ENCODE data around the gene SYNE1.
A peak's percentile ranks its signal among the peaks of the same experiment; 100 is the strongest.
"Not testable (repeated sequence)": the region's sequence is repeated elsewhere in the genome, so short reads cannot be mapped to it uniquely, and the experiment has no call there.

SYNE1 gene

GRCh38 chr6:152637296-152638047, at the start of gene SYNE1:
Gene SYNE1, minus strand, starts transcription at chr6:152637362. Its CDS starts 9,031 bp downstream, at chr6:152628331.
- H3K9ac ChIP-seq (ENCODE audit: insufficient read length, low read depth): peak within 1 kb of the TSS; percentile 44

GRCh38 chr6:152685819-152686218, 48.7 kb upstream of the SYNE1 start:
- TF ChIP-seq ZNF274 (IDR thresholded peaks at IDR 0.05; ENCODE audit: low read depth, low read length): no peak
- TF ChIP-seq YY1 (IDR thresholded peaks at IDR 0.05; ENCODE audit: insufficient read depth, insufficient read length): no peak
- TF ChIP-seq SUZ12 (IDR thresholded peaks at IDR 0.05; ENCODE audit: extremely low read depth, insufficient read depth, insufficient read length): no peak
- DNase-seq (ENCODE audit: low read depth, low spot score): no peak

More at GRCh38 chr6:152637296-152638047, at the start of gene SYNE1:
- Histone ChIP-seq H3K27me3 (ENCODE audit: insufficient read depth, insufficient read length) (peaks cover 49% of the 10 kb centered on the region), H3K4me1 (ENCODE audit: insufficient read depth, insufficient read length) (no peaks in the 10 kb centered on the region), H3K36me3 (ENCODE audit: insufficient read depth, insufficient read length, low read length) (no peaks in the 10 kb centered on the region), H3K9me3 (ENCODE audit: insufficient read depth, low read length) (no peaks in the 10 kb centered on the region), H3K4me3 (ENCODE audit: insufficient read length, low read depth) (peak within 1 kb of the TSS; percentile 56)
- no peak for DNase-seq (ENCODE audit: low read depth, low spot score)
- no peak for TF ChIP-seq YY1 (IDR thresholded peaks at IDR 0.05; ENCODE audit: insufficient read depth, insufficient read length)

GRCh38 chr6:152682935-152683334, 45.8 kb upstream of the SYNE1 start:
- H3K9me3 ChIP-seq (ENCODE audit: insufficient read depth, low read length); H3K36me3 ChIP-seq (ENCODE audit: insufficient read depth, insufficient read length, low read length); H3K9ac ChIP-seq (ENCODE audit: insufficient read length, low read depth); H3K4me1 ChIP-seq (ENCODE audit: insufficient read depth, insufficient read length); H3K4me3 ChIP-seq (ENCODE audit: insufficient read length, low read depth); H3K27me3 ChIP-seq (ENCODE audit: insufficient read depth, insufficient read length); DNase-seq (ENCODE audit: low read depth, low spot score): not testable (repeated sequence)

More at GRCh38 chr6:152685819-152686218, 48.7 kb upstream of the SYNE1 start:
- no peaks in the 10 kb centered on the region for H3K4me1 ChIP-seq (ENCODE audit: insufficient read depth, insufficient read length)
- H3K9me3 ChIP-seq (ENCODE audit: insufficient read depth, low read length): no peaks in the 10 kb centered on the region
- H3K27me3 ChIP-seq (ENCODE audit: insufficient read depth, insufficient read length): no peaks in the 10 kb centered on the region
- H3K4me3 ChIP-seq (ENCODE audit: insufficient read length, low read depth): no peak overlapping the region
- H3K9ac ChIP-seq (ENCODE audit: insufficient read length, low read depth): no peak overlapping the region
- no peaks in the 10 kb centered on the region for H3K36me3 ChIP-seq (ENCODE audit: insufficient read depth, insufficient read length, low read length)

GRCh38 chr6:152682141-152682540, 45.0 kb upstream of the SYNE1 start:
- no peaks in the 10 kb centered on the region for H3K36me3 ChIP-seq (ENCODE audit: insufficient read depth, insufficient read length, low read length)
- H3K27me3 ChIP-seq (ENCODE audit: insufficient read depth, insufficient read length): no peaks in the 10 kb centered on the region
- DNase-seq (ENCODE audit: low read depth, low spot score): no peak
- H3K4me3 ChIP-seq (ENCODE audit: insufficient read length, low read depth): no peak overlapping the region
- TF ChIP-seq YY1 (IDR thresholded peaks at IDR 0.05; ENCODE audit: insufficient read depth, insufficient read length): no peak
- no peak for TF ChIP-seq SUZ12 (IDR thresholded peaks at IDR 0.05; ENCODE audit: extremely low read depth, insufficient read depth, insufficient read length)
- no peak for TF ChIP-seq ZNF274 (IDR thresholded peaks at IDR 0.05; ENCODE audit: low read depth, low read length)
- no peak overlapping the region for H3K9ac ChIP-seq (ENCODE audit: insufficient read length, low read depth)
- no peaks in the 10 kb centered on the region for H3K9me3 ChIP-seq (ENCODE audit: insufficient read depth, low read length)
- no peaks in the 10 kb centered on the region for H3K4me1 ChIP-seq (ENCODE audit: insufficient read depth, insufficient read length)

- Histone ChIP-seq H3K27me3 (ENCODE audit: insufficient read depth, insufficient read length) (no peaks in the 10 kb centered on the region), H3K36me3 (ENCODE audit: insufficient read depth, insufficient read length, low read length) (no peaks in the 10 kb centered on the region), H3K4me1 (ENCODE audit: insufficient read depth, insufficient read length) (no peaks in the 10 kb centered on the region), H3K9ac (ENCODE audit: insufficient read length, low read depth) (no peak overlapping the region), H3K4me3 (ENCODE audit: insufficient read length, low read depth) (no peak overlapping the region), H3K9me3 (ENCODE audit: insufficient read depth, low read length) (no peaks in the 10 kb centered on the region)
- TF ChIP-seq SUZ12 (IDR thresholded peaks at IDR 0.05; ENCODE audit: extremely low read depth, insufficient read depth, insufficient read length): no peak
- no peak for DNase-seq (ENCODE audit: low read depth, low spot score)
These were observed 43.8 kb upstream of the SYNE1 start for GRCh38 chr6:152680879-152681517.

- Histone ChIP-seq H3K4me3 (ENCODE audit: insufficient read length, low read depth) (no peak overlapping the region), H3K36me3 (ENCODE audit: insufficient read depth, insufficient read length, low read length) (no peaks in the 10 kb centered on the region), H3K9ac (ENCODE audit: insufficient read length, low read depth) (no peak overlapping the region), H3K27me3 (ENCODE audit: insufficient read depth, insufficient read length) (no peaks in the 10 kb centered on the region), H3K4me1 (ENCODE audit: insufficient read depth, insufficient read length) (no peaks in the 10 kb centered on the region), H3K9me3 (ENCODE audit: insufficient read depth, low read length) (no peaks in the 10 kb centered on the region)
- no peak for DNase-seq (ENCODE audit: low read depth, low spot score)
- no peak for TF ChIP-seq YY1 (IDR thresholded peaks at IDR 0.05; ENCODE audit: insufficient read depth, insufficient read length)
- no peak for TF ChIP-seq ZNF274 (IDR thresholded peaks at IDR 0.05; ENCODE audit: low read depth, low read length)
- TF ChIP-seq SUZ12 (IDR thresholded peaks at IDR 0.05; ENCODE audit: extremely low read depth, insufficient read depth, insufficient read length): no peak
These were observed 43.0 kb upstream of the SYNE1 start for GRCh38 chr6:152680151-152680550.

- no peaks in the 10 kb centered on the region for H3K27me3 ChIP-seq (ENCODE audit: insufficient read depth, insufficient read length)
- no peaks in the 10 kb centered on the region for H3K9me3 ChIP-seq (ENCODE audit: insufficient read depth, low read length)
- H3K9ac ChIP-seq (ENCODE audit: insufficient read length, low read depth): no peak overlapping the region
- H3K4me1 ChIP-seq (ENCODE audit: insufficient read depth, insufficient read length): no peaks in the 10 kb centered on the region
- no peaks in the 10 kb centered on the region for H3K36me3 ChIP-seq (ENCODE audit: insufficient read depth, insufficient read length, low read length)
- TF ChIP-seq SUZ12 (IDR thresholded peaks at IDR 0.05; ENCODE audit: extremely low read depth, insufficient read depth, insufficient read length) (no peak), YY1 (IDR thresholded peaks at IDR 0.05; ENCODE audit: insufficient read depth, insufficient read length) (no peak), ZNF274 (IDR thresholded peaks at IDR 0.05; ENCODE audit: low read depth, low read length) (no peak)
- H3K4me3 ChIP-seq (ENCODE audit: insufficient read length, low read depth): no peak overlapping the region
- DNase-seq (ENCODE audit: low read depth, low spot score): no peak
These were observed 36.1 kb upstream of the SYNE1 start for GRCh38 chr6:152673236-152673635.
